Measurements from ENCODE around the gene SUSD3. TPM values are rescaled to one million over a fixed set of nuclear protein-coding genes. Genes with fewer than 3 reads are reported as not detected.

Gene SUSD3
- total RNA-seq, 2 donors from 2014 or later, result 1.6 to 11.8 TPM

- H3K27me3 ChIP-seq, result no peaks in the 10 kb centered on the region
- no peaks in the 10 kb centered on the region for H3K9me3 ChIP-seq
- no peaks in the 10 kb centered on the region for H3K36me3 ChIP-seq
- TF ChIP-seq CTCF (IDR thresholded peaks at IDR 0.05), result no peak
- DNase-seq (ENCODE audit: low spot score), result no peak
- no peak overlapping the region for H3K27ac ChIP-seq
- no peaks in the 10 kb centered on the region for H3K4me1 ChIP-seq
- no peak overlapping the region for H3K4me3 ChIP-seq
Measured at GRCh38 chr9:93035821-93036351, 22.6 kb upstream of the SUSD3 start.

- no peak for DNase-seq (ENCODE audit: low spot score)
- no peaks in the 10 kb centered on the region for H3K36me3 ChIP-seq
- H3K4me1 ChIP-seq, result no peaks in the 10 kb centered on the region
- H3K27me3 ChIP-seq, result no peaks in the 10 kb centered on the region
- H3K4me3 ChIP-seq, result no peak overlapping the region
- no peak overlapping the region for H3K27ac ChIP-seq
- H3K9me3 ChIP-seq, result no peaks in the 10 kb centered on the region
- no peak for TF ChIP-seq CTCF (IDR thresholded peaks at IDR 0.05)
Measured at GRCh38 chr9:93036887-93037475, 21.5 kb upstream of the SUSD3 start.

GRCh38 chr9:93037476-93037971 lies 21.0 kb upstream of the SUSD3 start:
- no peaks in the 10 kb centered on the region for H3K36me3 ChIP-seq
- no peak overlapping the region for H3K27ac ChIP-seq
- no peak for TF ChIP-seq CTCF (IDR thresholded peaks at IDR 0.05)
- H3K4me3 ChIP-seq, result no peak overlapping the region
- H3K4me1 ChIP-seq, result no peaks in the 10 kb centered on the region
- DNase-seq (ENCODE audit: low spot score), result no peak
- no peaks in the 10 kb centered on the region for H3K9me3 ChIP-seq
- no peaks in the 10 kb centered on the region for H3K27me3 ChIP-seq

- Histone ChIP-seq H3K4me1 (no peaks in the 10 kb centered on the region), H3K4me3 (no peak overlapping the region), H3K9me3 (no peaks in the 10 kb centered on the region), H3K27me3 (no peaks in the 10 kb centered on the region), H3K27ac (no peak overlapping the region), H3K36me3 (no peaks in the 10 kb centered on the region)
- TF ChIP-seq CTCF (IDR thresholded peaks at IDR 0.05), result no peak
- DNase-seq (ENCODE audit: low spot score), result no peak
Measured at GRCh38 chr9:93038918-93039317, 19.6 kb upstream of the SUSD3 start.

GRCh38 chr9:93039456-93039855 lies 19.0 kb upstream of the SUSD3 start:
- no peaks in the 10 kb centered on the region for H3K27me3 ChIP-seq
- no peak overlapping the region for H3K4me3 ChIP-seq
- no peak overlapping the region for H3K27ac ChIP-seq
- H3K4me1 ChIP-seq, result no peaks in the 10 kb centered on the region
- H3K36me3 ChIP-seq, result no peaks in the 10 kb centered on the region
- H3K9me3 ChIP-seq, result no peaks in the 10 kb centered on the region
- TF ChIP-seq CTCF (IDR thresholded peaks at IDR 0.05), result no peak
- no peak for DNase-seq (ENCODE audit: low spot score)

- H3K27ac ChIP-seq, result no peak overlapping the region
- no peak for TF ChIP-seq CTCF (IDR thresholded peaks at IDR 0.05)
- H3K4me1 ChIP-seq, result no peaks in the 10 kb centered on the region
- H3K4me3 ChIP-seq, result no peak overlapping the region
- DNase-seq (ENCODE audit: low spot score), result no peak
- no peaks in the 10 kb centered on the region for H3K9me3 ChIP-seq
- no peaks in the 10 kb centered on the region for H3K36me3 ChIP-seq
- H3K27me3 ChIP-seq, result no peaks in the 10 kb centered on the region
Measured at GRCh38 chr9:93039976-93040375, 18.5 kb upstream of the SUSD3 start.
